GM08714 (cell line): ENCODE measurements around the gene PRUNE2.
A peak's percentile ranks its signal among the peaks of the same experiment; 100 is the strongest.

Source experiments
- H3K4me3 ChIP-seq: fragments of 200-500 bp; sonication (Bioruptor generic); 2 replicates; pipeline ENCODE4 v1.5.1; 2014; ENCODE audit warnings: mild to moderate bottlenecking, low read length, inconsistent platforms
- ZNF274 ChIP-seq: IDR thresholded peaks from 2 replicates; pipeline ENCODE4 v1.6.1; 2012; ENCODE audit warnings: mild to moderate bottlenecking, low read depth, low read length

PRUNE2 gene

GRCh38 chr9:76652894-76653293, 253.0 kb downstream of the PRUNE2 start:
- no peak overlapping the region for H3K4me3 ChIP-seq
- no peak for TF ChIP-seq ZNF274

GRCh38 chr9:76651119-76651705, 254.7 kb downstream of the PRUNE2 start:
- no peak for TF ChIP-seq ZNF274
- H3K4me3 ChIP-seq: no peak overlapping the region

- H3K4me3 ChIP-seq: no peak overlapping the region
- no peak for TF ChIP-seq ZNF274
Measured at GRCh38 chr9:76650692-76651091, 255.2 kb downstream of the PRUNE2 start.

- H3K4me3 ChIP-seq: no peak overlapping the region
- no peak for TF ChIP-seq ZNF274
Measured at GRCh38 chr9:76649894-76650293, 256.0 kb downstream of the PRUNE2 start.

- TF ChIP-seq ZNF274: no peak
- no peak overlapping the region for H3K4me3 ChIP-seq
Measured at GRCh38 chr9:76646249-76646648, 259.7 kb downstream of the PRUNE2 start.

GRCh38 chr9:76644647-76645250, 261.2 kb downstream of the PRUNE2 start:
- TF ChIP-seq ZNF274: no peak
- H3K4me3 ChIP-seq: no peak overlapping the region

GRCh38 chr9:76644171-76644570, 261.7 kb downstream of the PRUNE2 start:
- H3K4me3 ChIP-seq: no peak overlapping the region
- no peak for TF ChIP-seq ZNF274

GRCh38 chr9:76643399-76644117, 262.4 kb downstream of the PRUNE2 start:
- no peak for TF ChIP-seq ZNF274
- peak overlapping the region; percentile 14; the same call in 1 of the 2 replicates for H3K4me3 ChIP-seq

GRCh38 chr9:76642701-76643209, 263.2 kb downstream of the PRUNE2 start:
- no peak for TF ChIP-seq ZNF274
- H3K4me3 ChIP-seq: no peak overlapping the region

- no peak overlapping the region for H3K4me3 ChIP-seq
- TF ChIP-seq ZNF274: no peak
Measured at GRCh38 chr9:76642074-76642473, 263.8 kb downstream of the PRUNE2 start.

GRCh38 chr9:76638001-76638400, 267.9 kb downstream of the PRUNE2 start:
- TF ChIP-seq ZNF274: no peak
- no peak overlapping the region for H3K4me3 ChIP-seq

GRCh38 chr9:76637416-76637815, 268.5 kb downstream of the PRUNE2 start:
- H3K4me3 ChIP-seq: no peak overlapping the region
- no peak for TF ChIP-seq ZNF274

- TF ChIP-seq ZNF274: no peak
- no peak overlapping the region for H3K4me3 ChIP-seq
Measured at GRCh38 chr9:76634356-76635054, 271.4 kb downstream of the PRUNE2 start.

- no peak overlapping the region for H3K4me3 ChIP-seq
- no peak for TF ChIP-seq ZNF274
Measured at GRCh38 chr9:76630916-76631315, 275.0 kb downstream of the PRUNE2 start.
